ENCODE results near the gene CD300LF. TPM values are rescaled to one million over a fixed set of nuclear protein-coding genes. Genes with fewer than 3 reads are reported as not detected.

The CD300LF gene
- total and polyA plus RNA-seq, 10 of the 15 experiments (the other 5 are each of a cell fraction or from before 2014, with no cell fraction given), result 0.15 TPM; not detected in 9

DNA sequence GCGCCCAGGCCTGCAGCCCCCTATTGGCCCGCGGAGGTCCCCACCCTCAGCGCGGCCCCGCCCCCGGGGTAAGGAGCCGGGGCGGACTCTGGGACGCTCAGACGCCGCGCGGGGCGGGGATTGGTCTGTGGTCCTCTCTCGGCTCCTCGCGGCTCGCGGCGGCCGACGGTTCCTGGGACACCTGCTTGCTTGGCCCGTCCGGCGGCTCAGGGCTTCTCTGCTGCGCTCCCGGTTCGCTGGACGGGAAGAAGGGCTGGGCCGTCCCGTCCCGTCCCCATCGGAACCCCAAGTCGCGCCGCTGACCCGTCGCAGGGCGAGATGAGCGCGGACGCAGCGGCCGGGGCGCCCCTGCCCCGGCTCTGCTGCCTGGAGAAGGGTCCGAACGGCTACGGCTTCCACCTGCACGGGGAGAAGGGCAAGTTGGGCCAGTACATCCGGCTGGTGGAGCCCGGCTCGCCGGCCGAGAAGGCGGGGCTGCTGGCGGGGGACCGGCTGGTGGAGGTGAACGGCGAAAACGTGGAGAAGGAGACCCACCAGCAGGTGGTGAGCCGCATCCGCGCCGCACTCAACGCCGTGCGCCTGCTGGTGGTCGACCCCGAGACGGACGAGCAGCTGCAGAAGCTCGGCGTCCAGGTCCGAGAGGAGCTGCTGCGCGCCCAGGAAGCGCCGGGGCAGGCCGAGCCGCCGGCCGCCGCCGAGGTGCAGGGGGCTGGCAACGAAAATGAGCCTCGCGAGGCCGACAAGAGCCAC lies 36.0 kb upstream of the CD300LF start, which contains the start of gene NHERF1 (continued):
- TF ChIP-seq, protein P1, sequence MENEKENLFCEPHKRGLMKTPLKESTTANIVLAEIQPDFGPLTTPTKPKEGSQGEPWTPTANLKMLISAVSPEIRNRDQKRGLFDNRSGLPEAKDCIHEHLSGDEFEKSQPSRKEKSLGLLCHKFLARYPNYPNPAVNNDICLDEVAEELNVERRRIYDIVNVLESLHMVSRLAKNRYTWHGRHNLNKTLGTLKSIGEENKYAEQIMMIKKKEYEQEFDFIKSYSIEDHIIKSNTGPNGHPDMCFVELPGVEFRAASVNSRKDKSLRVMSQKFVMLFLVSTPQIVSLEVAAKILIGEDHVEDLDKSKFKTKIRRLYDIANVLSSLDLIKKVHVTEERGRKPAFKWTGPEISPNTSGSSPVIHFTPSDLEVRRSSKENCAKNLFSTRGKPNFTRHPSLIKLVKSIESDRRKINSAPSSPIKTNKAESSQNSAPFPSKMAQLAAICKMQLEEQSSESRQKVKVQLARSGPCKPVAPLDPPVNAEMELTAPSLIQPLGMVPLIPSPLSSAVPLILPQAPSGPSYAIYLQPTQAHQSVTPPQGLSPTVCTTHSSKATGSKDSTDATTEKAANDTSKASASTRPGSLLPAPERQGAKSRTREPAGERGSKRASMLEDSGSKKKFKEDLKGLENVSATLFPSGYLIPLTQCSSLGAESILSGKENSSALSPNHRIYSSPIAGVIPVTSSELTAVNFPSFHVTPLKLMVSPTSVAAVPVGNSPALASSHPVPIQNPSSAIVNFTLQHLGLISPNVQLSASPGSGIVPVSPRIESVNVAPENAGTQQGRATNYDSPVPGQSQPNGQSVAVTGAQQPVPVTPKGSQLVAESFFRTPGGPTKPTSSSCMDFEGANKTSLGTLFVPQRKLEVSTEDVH (IDR thresholded peaks at IDR 0.05; ENCODE audit: low read depth, partially characterized antibody), result no peak
- TF ChIP-seq GATAD2B (conservative IDR thresholded peaks at IDR 0.05; ENCODE audit: low read depth) (0 out of 2 replicates have a peak, but pooled peaks have one; percentile 40), NFYA (IDR thresholded peaks at IDR 0.05; ENCODE audit: borderline replicate concordance, low read depth, low read length) (no peak), SMARCA5 (IDR thresholded peaks at IDR 0.05) (no peak), POLR2AphosphoS2 (IDR thresholded peaks at IDR 0.05; ENCODE audit: low read depth, low read length) (peak; percentile 89), SREBF2 (IDR thresholded peaks at IDR 0.05; ENCODE audit: low read length) (no peak), TCF3 (IDR thresholded peaks at IDR 0.05; ENCODE audit: borderline replicate concordance, insufficient read depth, low read depth, low read length) (peak; percentile 16; the same call in 1 of the 2 replicates), NR2C1 (IDR thresholded peaks at IDR 0.05) (no peak), JUND (IDR thresholded peaks at IDR 0.05; ENCODE audit: low read depth, low read length) (no peak), MEF2B (IDR thresholded peaks at IDR 0.05; ENCODE audit: partially characterized antibody, poor library complexity, severe bottlenecking) (no peak), ZNF217 (IDR thresholded peaks at IDR 0.05) (no peak), IRF4 (IDR thresholded peaks at IDR 0.05; ENCODE audit: low read depth, low read length) (no peak), BRCA1 (IDR thresholded peaks at IDR 0.05; ENCODE audit: low read depth, low read length) (no peak), ZNF274 (IDR thresholded peaks at IDR 0.05; ENCODE audit: insufficient read depth, insufficient read length) (no peak), FOXK2 (IDR thresholded peaks at IDR 0.05) (no peak)
- TF ChIP-seq, protein P2, sequence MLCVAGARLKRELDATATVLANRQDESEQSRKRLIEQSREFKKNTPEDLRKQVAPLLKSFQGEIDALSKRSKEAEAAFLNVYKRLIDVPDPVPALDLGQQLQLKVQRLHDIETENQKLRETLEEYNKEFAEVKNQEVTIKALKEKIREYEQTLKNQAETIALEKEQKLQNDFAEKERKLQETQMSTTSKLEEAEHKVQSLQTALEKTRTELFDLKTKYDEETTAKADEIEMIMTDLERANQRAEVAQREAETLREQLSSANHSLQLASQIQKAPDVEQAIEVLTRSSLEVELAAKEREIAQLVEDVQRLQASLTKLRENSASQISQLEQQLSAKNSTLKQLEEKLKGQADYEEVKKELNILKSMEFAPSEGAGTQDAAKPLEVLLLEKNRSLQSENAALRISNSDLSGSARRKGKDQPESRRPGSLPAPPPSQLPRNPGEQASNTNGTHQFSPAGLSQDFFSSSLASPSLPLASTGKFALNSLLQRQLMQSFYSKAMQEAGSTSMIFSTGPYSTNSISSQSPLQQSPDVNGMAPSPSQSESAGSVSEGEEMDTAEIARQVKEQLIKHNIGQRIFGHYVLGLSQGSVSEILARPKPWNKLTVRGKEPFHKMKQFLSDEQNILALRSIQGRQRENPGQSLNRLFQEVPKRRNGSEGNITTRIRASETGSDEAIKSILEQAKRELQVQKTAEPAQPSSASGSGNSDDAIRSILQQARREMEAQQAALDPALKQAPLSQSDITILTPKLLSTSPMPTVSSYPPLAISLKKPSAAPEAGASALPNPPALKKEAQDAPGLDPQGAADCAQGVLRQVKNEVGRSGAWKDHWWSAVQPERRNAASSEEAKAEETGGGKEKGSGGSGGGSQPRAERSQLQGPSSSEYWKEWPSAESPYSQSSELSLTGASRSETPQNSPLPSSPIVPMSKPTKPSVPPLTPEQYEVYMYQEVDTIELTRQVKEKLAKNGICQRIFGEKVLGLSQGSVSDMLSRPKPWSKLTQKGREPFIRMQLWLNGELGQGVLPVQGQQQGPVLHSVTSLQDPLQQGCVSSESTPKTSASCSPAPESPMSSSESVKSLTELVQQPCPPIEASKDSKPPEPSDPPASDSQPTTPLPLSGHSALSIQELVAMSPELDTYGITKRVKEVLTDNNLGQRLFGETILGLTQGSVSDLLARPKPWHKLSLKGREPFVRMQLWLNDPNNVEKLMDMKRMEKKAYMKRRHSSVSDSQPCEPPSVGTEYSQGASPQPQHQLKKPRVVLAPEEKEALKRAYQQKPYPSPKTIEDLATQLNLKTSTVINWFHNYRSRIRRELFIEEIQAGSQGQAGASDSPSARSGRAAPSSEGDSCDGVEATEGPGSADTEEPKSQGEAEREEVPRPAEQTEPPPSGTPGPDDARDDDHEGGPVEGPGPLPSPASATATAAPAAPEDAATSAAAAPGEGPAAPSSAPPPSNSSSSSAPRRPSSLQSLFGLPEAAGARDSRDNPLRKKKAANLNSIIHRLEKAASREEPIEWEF (IDR thresholded peaks at IDR 0.05; ENCODE audit: insufficient replicate concordance, low read depth, low read length), result no peak
- TF ChIP-seq, protein P3, sequence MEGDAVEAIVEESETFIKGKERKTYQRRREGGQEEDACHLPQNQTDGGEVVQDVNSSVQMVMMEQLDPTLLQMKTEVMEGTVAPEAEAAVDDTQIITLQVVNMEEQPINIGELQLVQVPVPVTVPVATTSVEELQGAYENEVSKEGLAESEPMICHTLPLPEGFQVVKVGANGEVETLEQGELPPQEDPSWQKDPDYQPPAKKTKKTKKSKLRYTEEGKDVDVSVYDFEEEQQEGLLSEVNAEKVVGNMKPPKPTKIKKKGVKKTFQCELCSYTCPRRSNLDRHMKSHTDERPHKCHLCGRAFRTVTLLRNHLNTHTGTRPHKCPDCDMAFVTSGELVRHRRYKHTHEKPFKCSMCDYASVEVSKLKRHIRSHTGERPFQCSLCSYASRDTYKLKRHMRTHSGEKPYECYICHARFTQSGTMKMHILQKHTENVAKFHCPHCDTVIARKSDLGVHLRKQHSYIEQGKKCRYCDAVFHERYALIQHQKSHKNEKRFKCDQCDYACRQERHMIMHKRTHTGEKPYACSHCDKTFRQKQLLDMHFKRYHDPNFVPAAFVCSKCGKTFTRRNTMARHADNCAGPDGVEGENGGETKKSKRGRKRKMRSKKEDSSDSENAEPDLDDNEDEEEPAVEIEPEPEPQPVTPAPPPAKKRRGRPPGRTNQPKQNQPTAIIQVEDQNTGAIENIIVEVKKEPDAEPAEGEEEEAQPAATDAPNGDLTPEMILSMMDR (IDR thresholded peaks at IDR 0.05 in 2 of 3, conservative IDR thresholded peaks at IDR 0.05 in 1 of 3; ENCODE audit: control insufficient read depth in 2 of 3, extremely low read depth in 1 of 3, insufficient read depth in 1 of 3, low read depth in 3 of 3, low read length in 3 of 3), result peak; percentile 10 to 19 (median 14); a peak in 1 of 6 replicates
- TF ChIP-seq, protein P4, sequence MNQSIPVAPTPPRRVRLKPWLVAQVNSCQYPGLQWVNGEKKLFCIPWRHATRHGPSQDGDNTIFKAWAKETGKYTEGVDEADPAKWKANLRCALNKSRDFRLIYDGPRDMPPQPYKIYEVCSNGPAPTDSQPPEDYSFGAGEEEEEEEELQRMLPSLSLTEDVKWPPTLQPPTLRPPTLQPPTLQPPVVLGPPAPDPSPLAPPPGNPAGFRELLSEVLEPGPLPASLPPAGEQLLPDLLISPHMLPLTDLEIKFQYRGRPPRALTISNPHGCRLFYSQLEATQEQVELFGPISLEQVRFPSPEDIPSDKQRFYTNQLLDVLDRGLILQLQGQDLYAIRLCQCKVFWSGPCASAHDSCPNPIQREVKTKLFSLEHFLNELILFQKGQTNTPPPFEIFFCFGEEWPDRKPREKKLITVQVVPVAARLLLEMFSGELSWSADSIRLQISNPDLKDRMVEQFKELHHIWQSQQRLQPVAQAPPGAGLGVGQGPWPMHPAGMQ (IDR thresholded peaks at IDR 0.05; ENCODE audit: borderline replicate concordance), result no peak
